GM12878 (cell line): ENCODE measurements around the gene STRA8. TPM values are rescaled to one million over a fixed set of nuclear protein-coding genes. Genes with fewer than 3 reads are reported as not detected.

Source experiments
- ATAC-seq: fragments of 200-7000 bp; cut with Tn5 transposase; 3 replicates; pipeline ENCODE4 v1.9.1; 2020; ENCODE audit warnings: mild to moderate bottlenecking, moderate library complexity
- BruUV-seq: library from RNA; stranded (reverse); fragments of 400-500 nt; replicated peaks from 2 replicates; lab custom pipeline; 2021; lab: Mats Ljungman, UMichigan
- CTCF ChIA-PET: fragments of 300-600 bp; sonication (Branson Sonifier 250); formaldehyde crosslinking; extraction: SDS; loops from one replicate; lab custom pipeline; 2021; ENCODE audit warnings: inconsistent platforms; lab: Yijun Ruan, JAX
- POLR2A ChIA-PET: fragments of 350-600 bp; formaldehyde crosslinking; extraction: SDS; loops from one replicate; lab custom pipeline; 2021; ENCODE audit warnings: inconsistent platforms; lab: Charles Lee
- RAD21 ChIA-PET: fragments of 300-600 bp; sonication (Branson Sonifier 250); formaldehyde crosslinking; loops from one replicate; lab custom pipeline; 2023; ENCODE audit warnings: antibody characterized with exemption; ENCODE audit not compliant: unreplicated experiment; lab: Charles Lee
- SMC1A ChIA-PET: fragments of 300-600 bp; sonication (Branson Sonifier 250); formaldehyde crosslinking; loops from one replicate; lab custom pipeline; 2023; ENCODE audit not compliant: unreplicated experiment, uncharacterized antibody; lab: Charles Lee
- DNase-seq: peaks from one replicate; pipeline ENCODE4 v3.0.0-alpha.2; 2011; ENCODE audit warnings: low read depth, low spot score
- FAIRE-seq: peaks from 3 replicates; lab custom pipeline; 2011; peaks lifted over from hg19 to GRCh38; lab: Jason Lieb, UNC
- H2AFZ ChIP-seq: 2 replicates; pipeline ENCODE4 v1.6.0; 2011; ENCODE audit warnings: low read depth, low read length, control low read depth; ENCODE audit not compliant: control insufficient read depth
- H3K27ac ChIP-seq: 2 replicates; pipeline ENCODE4 v1.5.1; 2011; ENCODE audit warnings: control low read depth; ENCODE audit not compliant: control insufficient read depth, insufficient read depth
- H3K27me3 ChIP-seq, 2 experiments: replicated peaks in 1 of 2; 2 replicates each; pipeline versions ENCODE4 v1.6.0 to v1.6.1; 2011; ENCODE audit warnings: low read length in 1 of 2; ENCODE audit not compliant: control insufficient read depth in 2 of 2, insufficient read depth in 2 of 2
- H3K36me3 ChIP-seq, 2 experiments: 2 replicates each; pipeline ENCODE4 v1.5.1; 2011; ENCODE audit warnings: low read length in 1 of 2; ENCODE audit not compliant: control insufficient read depth in 2 of 2, insufficient read depth in 2 of 2
- H3K4me1 ChIP-seq: 2 replicates; pipeline ENCODE4 v1.6.1; 2011; ENCODE audit warnings: mild to moderate bottlenecking, low read length, moderate library complexity, mixed read lengths; ENCODE audit not compliant: control insufficient read depth, insufficient read depth
- H3K4me2 ChIP-seq: 2 replicates; pipeline ENCODE4 v1.6.0; 2011; ENCODE audit warnings: control low read depth; ENCODE audit not compliant: control insufficient read depth, insufficient read depth
- H3K4me3 ChIP-seq: fragments of 200-600 bp; sonication (generic); 2 replicates; pipeline ENCODE4 v1.5.1; 2016
- H3K79me2 ChIP-seq: 2 replicates; pipeline ENCODE4 v1.6.0; 2011; ENCODE audit warnings: low read length; ENCODE audit not compliant: control insufficient read depth, insufficient read depth
- H3K9ac ChIP-seq: 2 replicates; pipeline ENCODE4 v1.8.0; 2011; ENCODE audit warnings: low read length, control low read depth, mixed read lengths; ENCODE audit not compliant: control insufficient read depth, insufficient read depth
- H3K9me3 ChIP-seq: replicated peaks from 3 replicates; pipeline ENCODE4 v1.5.1; 2011; ENCODE audit warnings: mild to moderate bottlenecking, low read length; ENCODE audit not compliant: control insufficient read depth, insufficient read depth
- H4K20me1 ChIP-seq: 2 replicates; pipeline ENCODE4 v1.6.0; 2011; ENCODE audit not compliant: control insufficient read depth, insufficient read depth
- E2F4 ChIP-seq: IDR thresholded peaks from 2 replicates; pipeline ENCODE4 v1.6.1; 2012; ENCODE audit warnings: low read depth, low read length, improper control_type of control experiment
- MAX ChIP-seq: IDR thresholded peaks from 2 replicates; pipeline ENCODE4 v1.6.1; 2012; ENCODE audit warnings: low read depth, low read length, improper control_type of control experiment
- PAX5 ChIP-seq: IDR thresholded peaks from 2 replicates; pipeline ENCODE4 v1.6.1; 2011; ENCODE audit warnings: low read depth, low read length, borderline replicate concordance
- STAT3 ChIP-seq: IDR thresholded peaks from 2 replicates; pipeline ENCODE4 v1.6.1; 2011; ENCODE audit warnings: low read depth, low read length, improper control_type of control experiment
- ZZZ3 ChIP-seq: IDR thresholded peaks from 2 replicates; pipeline ENCODE4 v1.6.1; 2011; ENCODE audit warnings: low read depth; ENCODE audit not compliant: control insufficient read depth, insufficient read length
- WGBS: methylation state at CpG from one replicate; pipeline ENCODE4 v1.1.6; 2016; ENCODE audit warnings: low lambda C conversion rate; ENCODE audit not compliant: insufficient replicate concordance, insufficient coverage; ENCODE audit errors: missing lambda C conversion rate; 5-methylcytosine and 5-hydroxymethylcytosine counted together
- in situ Hi-C: fragments of 300-500 bp; cut with MboI; formaldehyde crosslinking; loops from 9 replicates; pipeline ENCODE4 v1.14.3; 2018; ENCODE audit warnings: mixed read lengths
- intact Hi-C: fragments of 100-400 bp; cut with micrococcal nuclease; formaldehyde crosslinking; loops from one replicate; pipeline ENCODE4 v1.14.2; 2022; ENCODE audit not compliant: unreplicated experiment
- polyA plus RNA-seq, 11 experiments: library from polyadenylated mRNA; depleted of rRNA in 4 of 11; unstranded in 6 of 11; stranded (reverse) in 5 of 11; fragments of >200 nt; fragmentation: Nextera tagmentation in 4 of 11; fragmentation: Illumina TruSeq in 1 of 11; extraction: Ambion mirVana in 4 of 11; extraction: Trizol in 1 of 11; gene quantifications; 1 replicate in 1 of 11; 2 replicates in 10 of 11; pipeline versions ENCODE4 v1.2.1 to v1.2.3, GENCODE V29; 2011 to 2016; ENCODE audit warnings: inconsistent platforms in 2 of 11, missing spikeins in 2 of 11, low read depth in 1 of 11
- total RNA-seq, 4 experiments: library from RNA; depleted of rRNA in 3 of 4; stranded (reverse); fragments of >200 nt in 3 of 4; fragmentation: Illumina TruSeq in 1 of 4; extraction: Trizol in 1 of 4; gene quantifications; 2 replicates each; pipeline versions ENCODE4 v1.2.1 to v1.2.3, GENCODE V29; 2013 to 2021

The STRA8 gene
- total and polyA plus RNA-seq, 10 of the 15 experiments (the other 5 are each of a cell fraction or from before 2014, with no cell fraction given): 0.15 TPM; not detected in 9

- H3K36me3 ChIP-seq: peaks cover 24 to 37% of the 10 kb centered on the region in 2 experiments
- FAIRE-seq (no peak), DNase-seq (no peak), ATAC-seq (0 out of 3 replicates have a peak, but pooled peaks have one; percentile 1)
- H2AFZ ChIP-seq: no peak overlapping the region
- ChIA-PET POLR2A (interaction anchor here (0.8 to 9.9 kb wide), 9 partner anchors 9 to 193 kb away, joined by 3 to 299 read pairs (median 21); partner anchors contain the start of genes CYREN and WDR91), SMC1A (interaction anchor here (1.0 to 9.3 kb wide), 14 partner anchors 12 to 198 kb away, joined by 3 to 251 read pairs (median 7); partner anchors contain the start of genes CYREN, TMEM140 and WDR91), CTCF (interaction anchor here (0.6 to 10.2 kb wide), 9 partner anchors 14 to 554 kb away, joined by 3 to 135 read pairs (median 3); partner anchors contain the start of genes AGBL3, CYREN, TMEM140 and WDR91), RAD21 (interaction anchor here (0.9 to 8.4 kb wide), 9 partner anchors 13 to 194 kb away, joined by 3 to 230 read pairs (median 10); partner anchors contain the start of genes CYREN, TMEM140 and WDR91)
- peaks cover 33% of the 10 kb centered on the region for H3K4me1 ChIP-seq
- peaks cover 32% of the 10 kb centered on the region for H3K79me2 ChIP-seq
- H3K9ac ChIP-seq: no peak overlapping the region
- in situ Hi-C loops: no loop called here
- WGBS: 62% methylated on average over 3 of the region's 3 CpGs
- H3K9me3 ChIP-seq: peaks cover 15% of the 10 kb centered on the region
- BruUV-seq: no TSS peak
- H3K27me3 ChIP-seq: no peaks in the 10 kb centered on the region
- H3K4me3 ChIP-seq: no peak overlapping the region
- no peaks in the 10 kb centered on the region for H4K20me1 ChIP-seq
- H3K27ac ChIP-seq: peak overlapping the region; percentile 58
- H3K4me2 ChIP-seq: peak overlapping the region; percentile 67
- TF ChIP-seq STAT3 (0 out of 2 replicates have a peak, but pooled peaks have one; percentile 0), PAX5 (0 out of 2 replicates have a peak, but pooled peaks have one; percentile 16), ZZZ3 (no peak), MAX (0 out of 2 replicates have a peak, but pooled peaks have one; percentile 4), E2F4 (peak; percentile 40; the same call in 1 of the 2 replicates)
- intact Hi-C loops: loop anchor here (1.0 to 5.0 kb wide), 2 partner anchors 15 to 86 kb away; no protein-coding TSS in a partner anchor
Observed at GRCh38 chr7:135186261-135186540, 47.4 kb upstream of the STRA8 start.
